ENCODE results near the gene ANKRD34A. TPM values are rescaled to one million over a fixed set of nuclear protein-coding genes. Genes with fewer than 3 reads are reported as not detected.

Gene ANKRD34A
- total and polyA plus RNA-seq, 4 donors: 0.06 to 0.17 (median 0.13) TPM; not detected in 1

GRCh38 chr1:145985502-145986439 is 21.4 kb upstream of the ANKRD34A start:
- Histone ChIP-seq H3K4me3 (ENCODE audit: low read depth in 1 of 3, low read length in 3 of 3) (no peak overlapping the region), H3K4me1 (ENCODE audit: control insufficient read depth in 4 of 4, insufficient read depth in 4 of 4, low read length in 3 of 4) (peaks cover 21 to 43% (median 27%) of the 10 kb centered on the region in 4 donors), H3K27me3 (ENCODE audit: control insufficient read depth in 4 of 4, insufficient read depth in 4 of 4, low read length in 3 of 4) (no peaks in the 10 kb centered on the region), H3K36me3 (ENCODE audit: control insufficient read depth in 4 of 4, insufficient read depth in 3 of 4, low read depth in 1 of 4, low read length in 3 of 4) (no peaks in the 10 kb centered on the region), H3K27ac (ENCODE audit: low read depth in 1 of 2, low read length in 2 of 2) (peak overlapping the region; percentile 58 to 61), H3K9me3 (ENCODE audit: control insufficient read depth in 4 of 4, low read length in 3 of 4) (no peaks in the 10 kb centered on the region), H3K9ac (ENCODE audit: low read depth in 1 of 2, low read length in 2 of 2) (no peak overlapping the region)
- WGBS: 48% methylated on average over 15 of the region's 15 CpGs
- TF ChIP-seq EGR1 (IDR thresholded peaks at IDR 0.05; ENCODE audit: low read depth in 2 of 2) (no peak), MAX (IDR thresholded peaks at IDR 0.05) (peak; percentile 60), FOXA2 (IDR thresholded peaks at IDR 0.05) (no peak), RAD21 (IDR thresholded peaks at IDR 0.05) (no peak), FOXA1 (IDR thresholded peaks at IDR 0.05) (no peak), ATF3 (IDR thresholded peaks at IDR 0.05) (peak; percentile 17), CTCF (IDR thresholded peaks at IDR 0.05; ENCODE audit: low read depth, low read length, missing input control) (no peak), REST (IDR thresholded peaks at IDR 0.05) (no peak), NR2F2 (IDR thresholded peaks at IDR 0.05) (peak; percentile 65), RXRA (IDR thresholded peaks at IDR 0.05) (peak; percentile 76 to 84), TAF1 (conservative IDR thresholded peaks at IDR 0.05) (no peak), GABPA (IDR thresholded peaks at IDR 0.05 in 1 of 2, conservative IDR thresholded peaks at IDR 0.05 in 1 of 2) (no peak), HNF4A (conservative IDR thresholded peaks at IDR 0.05) (peak; percentile 64 to 65), ZBTB33 (IDR thresholded peaks at IDR 0.05) (no peak), JUND (IDR thresholded peaks at IDR 0.05) (peak; percentile 30 to 62), HNF4G (IDR thresholded peaks at IDR 0.05) (no peak), SP1 (IDR thresholded peaks at IDR 0.05) (peak; percentile 66), YY1 (IDR thresholded peaks at IDR 0.05) (peak; percentile 10)
- no peak for DNase-seq (ENCODE audit: low spot score)

Data from liver (tissue), 9 donors.